Fibroblast of skin of back (primary cell): ENCODE measurements around the gene PKD1L1.
"Not testable (repeated sequence)": the region's sequence is repeated elsewhere in the genome, so short reads cannot be mapped to it uniquely, and the experiment has no call there.

Source experiments
- DNase-seq: peaks from one replicate; pipeline ENCODE4 v3.0.0-alpha.2; 2013

The PKD1L1 gene

GRCh38 chr7:47937065-47937687 lies 11.1 kb downstream of the PKD1L1 start:
- DNase-seq = no peak

GRCh38 chr7:47936323-47936722 lies 11.9 kb downstream of the PKD1L1 start:
- no peak for DNase-seq

DNA sequence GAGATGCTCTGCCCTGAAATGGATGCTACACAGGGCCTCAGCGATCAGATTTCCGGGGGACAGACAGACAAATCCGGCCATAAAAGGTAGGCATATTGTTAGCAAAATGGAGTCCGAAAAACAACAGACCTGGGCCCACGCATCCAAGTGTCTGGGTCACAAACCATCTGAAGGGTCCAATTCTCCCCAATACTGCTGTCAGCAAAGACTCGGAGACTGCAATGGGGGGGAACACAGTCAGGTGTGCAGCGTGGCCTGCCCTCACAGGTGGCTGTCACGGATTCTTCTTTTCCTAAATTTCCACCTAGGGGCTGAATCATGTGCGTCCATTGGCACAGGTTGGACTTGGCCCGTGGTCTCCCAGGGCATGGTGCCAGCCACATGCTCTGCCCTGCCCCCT lies 12.9 kb downstream of the PKD1L1 start:
- DNase-seq = no peak

DNA sequence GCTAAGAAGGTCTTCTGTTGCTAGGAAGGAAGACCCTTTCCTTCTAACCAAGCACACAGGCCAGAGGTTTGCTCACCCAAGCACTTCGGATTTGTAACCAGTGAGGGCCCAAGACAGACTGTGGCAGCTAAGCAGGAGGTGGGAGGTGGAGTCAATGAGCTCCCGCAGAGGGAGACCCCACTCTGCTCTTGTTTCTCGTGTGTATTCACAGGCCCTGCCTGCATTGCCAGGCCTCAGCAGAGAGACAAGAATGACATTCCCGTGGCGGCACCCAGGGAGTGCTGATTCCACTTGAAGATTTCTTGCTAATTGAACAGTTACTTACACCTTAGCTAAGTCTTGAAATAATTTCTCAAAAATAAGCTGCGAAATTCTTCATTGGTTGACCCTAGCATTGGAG lies 13.4 kb downstream of the PKD1L1 start:
- DNase-seq = no peak

DNA sequence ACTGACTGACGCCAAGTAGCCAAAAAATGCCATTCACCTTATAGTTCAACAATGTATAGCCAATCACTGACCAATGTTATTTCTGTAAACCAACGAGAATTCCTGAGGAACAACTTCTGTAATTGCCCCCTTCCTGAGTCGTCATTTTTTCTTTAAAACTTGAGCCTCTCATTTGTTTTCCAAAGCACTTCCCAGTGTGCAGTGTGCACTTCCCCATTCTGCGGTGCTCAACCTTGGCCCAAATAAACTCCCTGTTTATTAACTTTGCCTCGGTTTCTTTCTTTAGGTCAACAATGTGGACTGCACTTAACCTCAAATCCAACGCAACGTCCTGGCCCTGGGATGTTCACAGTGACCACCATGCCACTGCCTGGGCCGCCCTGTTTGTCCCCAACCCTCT lies 15.1 kb downstream of the PKD1L1 start:
- no peak for DNase-seq

DNA sequence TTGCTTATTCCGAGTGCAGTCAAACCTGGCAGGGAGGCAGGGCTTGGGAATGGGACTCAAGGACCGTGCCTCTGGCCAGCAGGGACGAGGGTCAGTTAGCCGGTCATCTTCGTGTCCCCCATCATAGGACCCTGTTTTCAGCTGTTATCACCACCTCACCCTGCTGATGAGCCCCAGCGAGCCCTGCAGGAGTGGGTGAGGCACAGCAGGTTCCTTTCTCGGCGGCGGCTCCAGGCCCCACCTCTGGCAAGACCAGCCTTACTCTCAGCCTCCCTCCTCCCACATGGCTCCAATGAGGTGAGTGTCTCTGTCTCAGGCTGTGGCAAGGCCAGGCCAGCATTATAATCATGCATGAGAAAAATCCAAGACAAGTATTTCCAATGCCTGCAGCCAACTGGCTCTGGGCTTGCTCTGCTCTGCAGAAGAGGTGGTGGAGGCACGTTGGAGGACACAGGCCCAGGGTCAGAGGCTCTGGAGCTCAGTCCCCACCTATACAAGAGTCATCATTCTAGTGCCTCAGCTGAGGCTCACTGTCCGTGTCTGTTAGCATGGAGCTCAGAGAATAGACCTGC lies 15.7 kb downstream of the PKD1L1 start:
- DNase-seq = no peak

DNA sequence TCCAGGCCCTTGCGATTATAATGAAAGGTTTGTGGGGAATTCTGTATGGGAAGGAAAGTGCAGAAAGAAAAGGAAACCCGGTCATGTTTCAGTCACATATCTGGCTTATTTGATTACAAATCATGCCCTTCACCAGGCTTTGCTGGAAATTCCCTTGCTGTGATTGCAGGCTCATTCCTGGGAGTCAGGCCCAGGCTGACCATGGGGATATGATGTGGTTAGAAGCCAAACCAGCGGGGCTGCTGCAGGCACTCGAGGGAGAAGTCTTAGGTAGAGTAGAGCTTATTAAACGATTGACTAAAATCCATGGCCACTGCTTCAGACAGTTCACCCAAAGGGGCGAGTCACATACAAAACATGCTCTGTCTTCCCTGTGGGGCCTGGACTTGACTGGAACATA lies 16.2 kb downstream of the PKD1L1 start:
- DNase-seq = peak; percentile 44

- peak; percentile 58 for DNase-seq
Measured at GRCh38 chr7:47931005-47932004, 17.0 kb downstream of the PKD1L1 start.

DNA sequence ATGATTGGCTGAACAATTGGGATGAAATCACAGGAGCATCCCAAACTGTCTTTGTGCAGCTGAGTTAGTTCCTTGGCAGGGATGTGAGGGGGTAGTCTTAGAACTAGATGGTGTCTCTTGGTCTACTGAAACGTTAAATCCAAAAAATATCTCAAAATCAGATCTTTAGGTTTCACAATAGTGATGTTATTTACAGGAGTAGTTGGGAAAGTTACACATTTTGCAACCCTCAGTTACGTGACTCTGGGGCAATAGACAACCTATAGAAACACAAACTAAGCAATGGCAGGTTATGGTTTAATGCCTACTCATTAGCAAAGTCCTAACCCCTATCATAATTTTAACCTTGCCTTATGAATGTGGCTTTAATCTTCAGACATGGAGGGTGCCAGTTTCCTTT lies 24.0 kb downstream of the PKD1L1 start:
- no peak for DNase-seq

- not testable (repeated sequence) for DNase-seq
Measured at GRCh38 chr7:47923081-47923875, 25.0 kb downstream of the PKD1L1 start.

GRCh38 chr7:47916514-47916913 lies 31.8 kb downstream of the PKD1L1 start:
- peak; percentile 75 for DNase-seq

GRCh38 chr7:47915616-47915976 lies 32.7 kb downstream of the PKD1L1 start:
- DNase-seq = no peak

DNA sequence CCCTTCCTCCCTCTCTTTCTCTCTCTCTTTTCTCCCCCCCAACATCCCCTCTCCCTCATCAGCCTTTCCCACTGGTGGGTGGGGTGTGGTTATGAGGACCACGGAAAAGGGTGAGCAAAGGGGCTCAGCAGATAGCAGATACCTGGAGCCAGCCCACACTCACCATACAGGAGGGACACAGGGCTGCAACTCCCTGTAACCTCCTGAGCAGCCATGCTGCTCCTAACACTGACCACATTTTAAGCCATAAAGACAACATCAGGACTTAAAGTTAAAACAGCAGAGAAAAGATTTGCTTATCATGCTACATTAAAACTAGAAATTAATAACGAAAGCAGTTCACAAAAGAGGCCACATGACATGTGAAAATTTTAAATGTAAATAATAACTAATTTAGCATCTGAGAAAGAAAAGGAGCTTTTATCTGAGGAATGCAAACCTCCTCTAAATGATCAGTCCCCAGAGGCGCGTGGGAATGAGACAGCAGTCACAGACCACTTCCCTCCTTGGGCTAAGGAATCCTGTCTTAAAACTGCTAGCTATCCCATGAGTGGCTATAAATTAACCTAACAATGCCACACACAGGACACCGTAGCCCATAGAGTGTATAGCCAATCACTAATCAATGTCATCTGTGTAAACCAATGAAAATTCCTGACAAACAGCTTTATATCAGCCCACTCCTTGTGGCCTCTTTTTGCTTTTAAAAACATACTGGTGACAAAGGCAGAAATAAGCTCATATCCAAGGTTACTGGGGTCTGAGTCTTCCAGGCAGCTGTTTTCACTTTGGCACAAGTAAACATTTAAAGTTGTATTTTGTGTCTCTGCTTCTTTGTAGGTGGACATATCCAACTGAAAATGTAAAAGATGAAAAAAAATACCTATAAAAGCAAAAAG lies 33.3 kb downstream of the PKD1L1 start:
- peak; percentile 86 for DNase-seq

DNA sequence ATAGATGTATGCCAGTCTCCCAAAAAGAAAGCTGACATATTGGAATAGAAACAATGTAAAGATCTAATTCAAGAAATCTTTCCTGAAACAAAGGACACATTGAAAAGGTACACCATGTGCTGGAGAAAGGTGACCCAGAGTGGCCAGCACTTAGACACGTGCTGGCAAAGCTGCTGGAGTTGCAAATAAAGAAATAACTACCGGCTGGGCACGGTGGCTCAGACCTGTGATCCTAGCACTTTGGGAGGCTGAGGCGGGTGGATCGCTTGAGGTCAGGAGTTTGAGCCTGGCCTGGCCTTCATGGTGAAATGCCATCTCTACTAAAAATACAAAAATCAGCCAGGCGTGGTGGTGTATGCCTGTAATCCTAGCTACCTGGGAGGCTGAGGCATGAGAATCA lies 35.9 kb downstream of the PKD1L1 start:
- no peak for DNase-seq

DNA sequence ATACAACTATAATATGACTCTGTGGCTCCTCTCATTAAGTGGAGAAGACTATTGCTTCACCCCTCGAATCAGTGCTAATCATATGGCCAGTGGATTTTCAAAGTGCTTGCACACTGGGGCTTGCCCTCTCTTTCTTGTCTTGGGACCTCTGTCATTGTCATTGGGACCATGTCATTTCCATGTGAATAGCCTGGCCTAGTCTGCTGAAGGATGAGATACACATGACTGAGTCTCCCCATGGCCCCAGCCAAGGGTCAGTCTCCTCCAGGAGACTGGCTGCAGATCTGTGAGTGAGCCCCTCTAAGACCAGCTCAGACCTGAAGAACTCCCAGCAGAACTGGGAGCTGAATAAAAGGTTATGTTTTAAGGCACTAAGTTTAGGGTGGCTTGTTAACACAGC lies 39.5 kb downstream of the PKD1L1 start:
- DNase-seq = no peak

DNA sequence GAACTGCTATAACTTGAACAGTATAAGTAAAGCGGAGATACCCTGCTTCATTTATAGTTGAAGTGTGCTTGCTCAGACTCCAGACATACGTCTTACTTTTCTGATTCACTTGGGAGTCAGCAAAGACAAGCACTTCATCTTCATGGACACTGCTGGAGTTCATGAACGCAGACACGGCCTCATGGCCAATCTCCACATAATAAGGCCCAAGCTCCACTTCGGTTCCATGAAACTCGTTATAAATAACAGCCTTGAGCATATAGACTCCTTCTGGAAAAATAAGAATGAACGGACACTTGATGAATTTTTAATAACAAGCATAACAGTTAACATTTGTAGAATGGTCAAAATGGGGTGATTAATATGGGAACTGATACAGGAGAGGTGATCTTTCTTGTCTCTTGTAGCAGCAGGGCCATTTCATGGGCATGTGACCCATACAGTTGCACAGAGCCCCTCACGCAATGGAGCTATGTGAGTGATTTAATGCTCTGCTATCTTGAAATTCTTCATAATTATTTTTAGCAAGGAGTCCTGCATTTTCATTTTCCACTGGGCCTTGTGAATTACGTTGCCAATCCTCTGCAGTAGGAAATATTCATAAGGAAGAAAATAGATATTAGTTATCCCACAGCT lies 40.2 kb downstream of the PKD1L1 start:
- DNase-seq = no peak

DNA sequence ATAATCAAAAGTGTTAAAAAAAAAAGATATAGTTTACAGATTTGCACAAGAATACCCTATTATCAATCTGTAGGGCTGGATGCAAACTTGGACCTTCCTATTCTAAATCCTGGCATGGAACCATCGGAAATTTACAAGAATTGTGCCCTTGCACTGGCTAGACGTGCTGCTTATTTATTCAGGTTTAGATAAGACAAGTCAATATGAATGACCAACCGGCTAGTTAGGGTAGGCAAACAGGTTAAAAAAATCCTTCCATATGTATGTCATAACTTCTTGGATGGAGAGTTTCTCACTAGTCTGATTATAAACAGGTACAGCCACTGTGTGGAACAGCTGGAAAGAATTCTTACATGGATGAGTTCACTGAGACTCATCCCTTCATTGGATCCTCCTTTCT lies 41.4 kb downstream of the PKD1L1 start:
- DNase-seq = no peak

DNA sequence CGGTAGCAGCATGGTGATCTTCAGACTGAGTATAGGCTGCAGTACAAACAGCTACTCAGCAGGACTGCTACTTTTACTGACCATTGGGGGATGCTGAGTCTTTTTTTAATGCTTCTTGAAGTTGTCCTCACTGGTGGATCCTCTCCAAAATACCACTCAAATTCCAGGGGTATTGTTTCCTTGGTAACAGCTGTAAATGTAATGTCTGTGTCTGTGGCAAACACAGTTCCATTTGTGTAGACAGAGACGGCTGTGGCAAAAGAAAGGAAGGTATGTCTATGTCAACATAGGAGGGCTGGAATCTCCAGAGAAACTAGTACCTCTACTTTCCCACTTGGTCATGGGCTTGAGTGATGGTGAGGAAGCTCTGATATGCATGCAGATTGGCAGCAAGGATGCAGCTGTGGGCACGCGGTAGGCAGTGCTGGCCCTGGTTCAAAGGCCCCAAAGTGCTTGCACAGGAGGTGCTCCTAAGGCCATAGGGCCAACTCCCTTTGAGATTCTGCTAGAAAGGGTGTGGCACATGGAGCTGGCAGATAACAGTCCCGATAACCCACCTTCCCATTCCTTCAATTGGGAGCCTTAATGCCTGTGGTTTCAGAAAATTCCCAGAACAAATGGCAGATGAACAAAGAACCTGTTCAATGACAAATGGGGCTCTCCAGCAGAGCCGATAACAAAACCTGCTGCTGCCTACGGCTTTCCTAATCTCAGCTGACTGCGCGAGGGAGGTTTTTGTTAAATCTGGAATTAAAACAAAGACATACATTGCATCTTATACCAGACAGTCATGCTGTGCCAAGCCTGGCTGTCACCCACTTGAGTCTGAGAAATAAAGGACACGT lies 43.0 kb downstream of the PKD1L1 start:
- DNase-seq = peak; percentile 64

DNA sequence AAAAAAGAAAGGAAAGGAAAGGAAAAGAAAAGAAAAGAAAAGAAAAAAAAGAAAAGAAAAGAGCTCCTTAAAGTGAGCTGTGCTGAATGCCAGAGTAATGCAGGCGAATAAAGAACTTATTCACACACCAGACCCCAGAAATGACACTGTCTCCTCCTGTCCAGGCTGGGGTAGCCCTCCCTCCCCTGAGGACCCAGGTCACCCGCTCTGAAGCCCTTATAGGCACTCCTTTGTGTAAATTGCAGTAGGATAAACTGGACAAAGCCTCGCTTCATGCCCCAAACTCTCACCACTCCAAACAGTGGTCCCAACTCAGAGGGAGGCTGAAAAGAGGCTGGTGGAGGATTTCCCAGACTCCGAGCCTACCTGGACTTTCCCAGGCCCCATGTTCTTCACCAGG lies 46.3 kb downstream of the PKD1L1 start:
- DNase-seq = no peak

- peak; percentile 20 for DNase-seq
Measured at GRCh38 chr7:47901542-47901941, 46.7 kb downstream of the PKD1L1 start.
